GM12878 (cell line): ENCODE results near the gene TTLL13. TPM values are rescaled to one million over a fixed set of nuclear protein-coding genes. Genes with fewer than 3 reads are reported as not detected.

Source experiments
- BHLHE40 ChIP-seq, 2 experiments: fragments of 450-650 bp in 1 of 2; IDR thresholded peaks; 2 replicates each; pipeline ENCODE4 v1.6.1; 2011 to 2017; ENCODE audit warnings: low read depth in 2 of 2, borderline replicate concordance in 1 of 2, improper control_type of control experiment in 1 of 2, low read length in 1 of 2, mild to moderate bottlenecking in 1 of 2
- BMI1 ChIP-seq: fragments of 450-650 bp; IDR thresholded peaks from 2 replicates; pipeline ENCODE4 v1.6.1; 2016; ENCODE audit warnings: mild to moderate bottlenecking, moderate library complexity, borderline replicate concordance
- CHD1 ChIP-seq: IDR thresholded peaks from 2 replicates; pipeline ENCODE4 v1.6.1; 2012; ENCODE audit warnings: low read depth, low read length, improper control_type of control experiment
- DPF2 ChIP-seq: fragments of 450-650 bp; IDR thresholded peaks from 2 replicates; pipeline ENCODE4 v1.6.1; 2017; ENCODE audit warnings: mild to moderate bottlenecking
- EGR1 ChIP-seq, 2 experiments: IDR thresholded peaks; 1 replicate in 1 of 2; 2 replicates in 1 of 2; pipeline ENCODE4 v1.6.1; 2011 to 2012; ENCODE audit warnings: low read depth in 2 of 2, low read length in 2 of 2, borderline replicate concordance in 1 of 2, mild to moderate bottlenecking in 1 of 2, moderate library complexity in 1 of 2
- LARP7 ChIP-seq: fragments of 450-650 bp; IDR thresholded peaks from 2 replicates; pipeline ENCODE4 v1.6.1; 2017; ENCODE audit warnings: mild to moderate bottlenecking
- NR2C1 ChIP-seq: fragments of 450-650 bp; IDR thresholded peaks from 2 replicates; pipeline ENCODE4 v1.6.1; 2017; ENCODE audit warnings: antibody characterized with exemption, mild to moderate bottlenecking, moderate library complexity
- NRF1 ChIP-seq: conservative IDR thresholded peaks from 2 replicates; pipeline ENCODE4 v1.6.1; 2011; ENCODE audit warnings: mild to moderate bottlenecking, low read depth, low read length, improper control_type of control experiment
- RBBP5 ChIP-seq: fragments of 200-600 bp; sonication (generic); conservative IDR thresholded peaks from 2 replicates; pipeline ENCODE4 v1.6.1; 2016
- STAT3 ChIP-seq: IDR thresholded peaks from 2 replicates; pipeline ENCODE4 v1.6.1; 2011; ENCODE audit warnings: low read depth, low read length, improper control_type of control experiment
- YBX1 ChIP-seq: fragments of 450-650 bp; IDR thresholded peaks from 2 replicates; pipeline ENCODE4 v1.6.1; 2016; ENCODE audit warnings: antibody characterized with exemption
- polyA plus RNA-seq, 11 experiments: library from polyadenylated mRNA; depleted of rRNA in 4 of 11; unstranded in 6 of 11; stranded (reverse) in 5 of 11; fragments of >200 nt; fragmentation: Nextera tagmentation in 4 of 11; fragmentation: Illumina TruSeq in 1 of 11; extraction: Ambion mirVana in 4 of 11; extraction: Trizol in 1 of 11; gene quantifications; 1 replicate in 1 of 11; 2 replicates in 10 of 11; pipeline versions ENCODE4 v1.2.1 to v1.2.3, GENCODE V29; 2011 to 2016; ENCODE audit warnings: inconsistent platforms in 2 of 11, missing spikeins in 2 of 11, low read depth in 1 of 11
- total RNA-seq, 4 experiments: library from RNA; depleted of rRNA in 3 of 4; stranded (reverse); fragments of >200 nt in 3 of 4; fragmentation: Illumina TruSeq in 1 of 4; extraction: Trizol in 1 of 4; gene quantifications; 2 replicates each; pipeline versions ENCODE4 v1.2.1 to v1.2.3, GENCODE V29; 2013 to 2021
- TF ChIP-seq, protein P1 (sequence below): fragments of 450-650 bp; IDR thresholded peaks from 2 replicates; pipeline ENCODE4 v1.6.1; 2018; ENCODE audit warnings: borderline replicate concordance, mild to moderate bottlenecking; ENCODE audit not compliant: partially characterized antibody
- TF ChIP-seq, protein P2 (sequence below): fragments of 150-350 bp; IDR thresholded peaks from 2 replicates; pipeline ENCODE4 v1.6.1; 2014; ENCODE audit warnings: mild to moderate bottlenecking, low read depth, low read length
- TF ChIP-seq, protein P3 (sequence below): IDR thresholded peaks from 2 replicates; pipeline ENCODE4 v1.6.1; 2011; ENCODE audit warnings: mild to moderate bottlenecking, low read depth, low read length, moderate library complexity; ENCODE audit not compliant: insufficient replicate concordance
- TF ChIP-seq, protein P4 (sequence below): fragments of 450-650 bp; IDR thresholded peaks from 2 replicates; pipeline ENCODE4 v1.6.1; 2017; ENCODE audit warnings: mild to moderate bottlenecking, moderate library complexity
- TF ChIP-seq, protein P5 (sequence below): IDR thresholded peaks from 2 replicates; pipeline ENCODE4 v1.6.1; 2012; ENCODE audit warnings: improper control_type of control experiment, low read depth, low read length; ENCODE audit not compliant: insufficient replicate concordance

The TTLL13 gene
- total and polyA plus RNA-seq, 10 of the 15 experiments (the other 5 are each of a cell fraction or from before 2014, with no cell fraction given) = 0.03 to 0.32 (median 0.13) TPM; not detected in 1

- TF ChIP-seq, protein P1, sequence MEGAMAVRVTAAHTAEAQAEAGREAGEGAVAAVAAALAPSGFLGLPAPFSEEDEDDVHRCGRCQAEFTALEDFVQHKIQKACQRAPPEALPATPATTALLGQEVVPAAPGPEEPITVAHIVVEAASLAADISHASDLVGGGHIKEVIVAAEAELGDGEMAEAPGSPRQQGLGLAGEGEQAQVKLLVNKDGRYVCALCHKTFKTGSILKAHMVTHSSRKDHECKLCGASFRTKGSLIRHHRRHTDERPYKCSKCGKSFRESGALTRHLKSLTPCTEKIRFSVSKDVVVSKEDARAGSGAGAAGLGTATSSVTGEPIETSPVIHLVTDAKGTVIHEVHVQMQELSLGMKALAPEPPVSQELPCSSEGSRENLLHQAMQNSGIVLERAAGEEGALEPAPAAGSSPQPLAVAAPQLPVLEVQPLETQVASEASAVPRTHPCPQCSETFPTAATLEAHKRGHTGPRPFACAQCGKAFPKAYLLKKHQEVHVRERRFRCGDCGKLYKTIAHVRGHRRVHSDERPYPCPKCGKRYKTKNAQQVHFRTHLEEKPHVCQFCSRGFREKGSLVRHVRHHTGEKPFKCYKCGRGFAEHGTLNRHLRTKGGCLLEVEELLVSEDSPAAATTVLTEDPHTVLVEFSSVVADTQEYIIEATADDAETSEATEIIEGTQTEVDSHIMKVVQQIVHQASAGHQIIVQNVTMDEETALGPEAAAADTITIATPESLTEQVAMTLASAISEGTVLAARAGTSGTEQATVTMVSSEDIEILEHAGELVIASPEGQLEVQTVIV = no peak
- TF ChIP-seq, protein P2, sequence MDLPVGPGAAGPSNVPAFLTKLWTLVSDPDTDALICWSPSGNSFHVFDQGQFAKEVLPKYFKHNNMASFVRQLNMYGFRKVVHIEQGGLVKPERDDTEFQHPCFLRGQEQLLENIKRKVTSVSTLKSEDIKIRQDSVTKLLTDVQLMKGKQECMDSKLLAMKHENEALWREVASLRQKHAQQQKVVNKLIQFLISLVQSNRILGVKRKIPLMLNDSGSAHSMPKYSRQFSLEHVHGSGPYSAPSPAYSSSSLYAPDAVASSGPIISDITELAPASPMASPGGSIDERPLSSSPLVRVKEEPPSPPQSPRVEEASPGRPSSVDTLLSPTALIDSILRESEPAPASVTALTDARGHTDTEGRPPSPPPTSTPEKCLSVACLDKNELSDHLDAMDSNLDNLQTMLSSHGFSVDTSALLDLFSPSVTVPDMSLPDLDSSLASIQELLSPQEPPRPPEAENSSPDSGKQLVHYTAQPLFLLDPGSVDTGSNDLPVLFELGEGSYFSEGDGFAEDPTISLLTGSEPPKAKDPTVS = no peak
- TF ChIP-seq EGR1 (IDR thresholded peaks at IDR 0.05; ENCODE audit: borderline replicate concordance in 1 of 2, low read depth in 2 of 2, low read length in 2 of 2) (peak in 1 of 2 experiments; percentile 45; a peak in 1 of 3 replicates), BHLHE40 (IDR thresholded peaks at IDR 0.05; ENCODE audit: borderline replicate concordance in 1 of 2, low read depth in 2 of 2, low read length in 1 of 2) (peak in 1 of 2 experiments; percentile 11; a peak in 1 of 4 replicates), BMI1 (no peak), CHD1 (no peak), NR2C1 (no peak), DPF2 (peak; percentile 47; the same call in 1 of the 2 replicates), YBX1 (no peak), STAT3 (no peak), NRF1 (no peak), RBBP5 (no peak), LARP7 (no peak)
- TF ChIP-seq, protein P3, sequence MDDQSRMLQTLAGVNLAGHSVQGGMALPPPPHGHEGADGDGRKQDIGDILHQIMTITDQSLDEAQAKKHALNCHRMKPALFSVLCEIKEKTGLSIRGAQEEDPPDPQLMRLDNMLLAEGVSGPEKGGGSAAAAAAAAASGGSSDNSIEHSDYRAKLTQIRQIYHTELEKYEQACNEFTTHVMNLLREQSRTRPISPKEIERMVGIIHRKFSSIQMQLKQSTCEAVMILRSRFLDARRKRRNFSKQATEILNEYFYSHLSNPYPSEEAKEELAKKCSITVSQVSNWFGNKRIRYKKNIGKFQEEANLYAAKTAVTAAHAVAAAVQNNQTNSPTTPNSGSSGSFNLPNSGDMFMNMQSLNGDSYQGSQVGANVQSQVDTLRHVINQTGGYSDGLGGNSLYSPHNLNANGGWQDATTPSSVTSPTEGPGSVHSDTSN = no peak
- TF ChIP-seq, protein P4, sequence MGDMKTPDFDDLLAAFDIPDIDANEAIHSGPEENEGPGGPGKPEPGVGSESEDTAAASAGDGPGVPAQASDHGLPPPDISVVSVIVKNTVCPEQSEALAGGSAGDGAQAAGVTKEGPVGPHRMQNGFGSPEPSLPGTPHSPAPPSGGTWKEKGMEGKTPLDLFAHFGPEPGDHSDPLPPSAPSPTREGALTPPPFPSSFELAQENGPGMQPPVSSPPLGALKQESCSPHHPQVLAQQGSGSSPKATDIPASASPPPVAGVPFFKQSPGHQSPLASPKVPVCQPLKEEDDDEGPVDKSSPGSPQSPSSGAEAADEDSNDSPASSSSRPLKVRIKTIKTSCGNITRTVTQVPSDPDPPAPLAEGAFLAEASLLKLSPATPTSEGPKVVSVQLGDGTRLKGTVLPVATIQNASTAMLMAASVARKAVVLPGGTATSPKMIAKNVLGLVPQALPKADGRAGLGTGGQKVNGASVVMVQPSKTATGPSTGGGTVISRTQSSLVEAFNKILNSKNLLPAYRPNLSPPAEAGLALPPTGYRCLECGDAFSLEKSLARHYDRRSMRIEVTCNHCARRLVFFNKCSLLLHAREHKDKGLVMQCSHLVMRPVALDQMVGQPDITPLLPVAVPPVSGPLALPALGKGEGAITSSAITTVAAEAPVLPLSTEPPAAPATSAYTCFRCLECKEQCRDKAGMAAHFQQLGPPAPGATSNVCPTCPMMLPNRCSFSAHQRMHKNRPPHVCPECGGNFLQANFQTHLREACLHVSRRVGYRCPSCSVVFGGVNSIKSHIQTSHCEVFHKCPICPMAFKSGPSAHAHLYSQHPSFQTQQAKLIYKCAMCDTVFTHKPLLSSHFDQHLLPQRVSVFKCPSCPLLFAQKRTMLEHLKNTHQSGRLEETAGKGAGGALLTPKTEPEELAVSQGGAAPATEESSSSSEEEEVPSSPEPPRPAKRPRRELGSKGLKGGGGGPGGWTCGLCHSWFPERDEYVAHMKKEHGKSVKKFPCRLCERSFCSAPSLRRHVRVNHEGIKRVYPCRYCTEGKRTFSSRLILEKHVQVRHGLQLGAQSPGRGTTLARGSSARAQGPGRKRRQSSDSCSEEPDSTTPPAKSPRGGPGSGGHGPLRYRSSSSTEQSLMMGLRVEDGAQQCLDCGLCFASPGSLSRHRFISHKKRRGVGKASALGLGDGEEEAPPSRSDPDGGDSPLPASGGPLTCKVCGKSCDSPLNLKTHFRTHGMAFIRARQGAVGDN = no peak
- TF ChIP-seq, protein P5, sequence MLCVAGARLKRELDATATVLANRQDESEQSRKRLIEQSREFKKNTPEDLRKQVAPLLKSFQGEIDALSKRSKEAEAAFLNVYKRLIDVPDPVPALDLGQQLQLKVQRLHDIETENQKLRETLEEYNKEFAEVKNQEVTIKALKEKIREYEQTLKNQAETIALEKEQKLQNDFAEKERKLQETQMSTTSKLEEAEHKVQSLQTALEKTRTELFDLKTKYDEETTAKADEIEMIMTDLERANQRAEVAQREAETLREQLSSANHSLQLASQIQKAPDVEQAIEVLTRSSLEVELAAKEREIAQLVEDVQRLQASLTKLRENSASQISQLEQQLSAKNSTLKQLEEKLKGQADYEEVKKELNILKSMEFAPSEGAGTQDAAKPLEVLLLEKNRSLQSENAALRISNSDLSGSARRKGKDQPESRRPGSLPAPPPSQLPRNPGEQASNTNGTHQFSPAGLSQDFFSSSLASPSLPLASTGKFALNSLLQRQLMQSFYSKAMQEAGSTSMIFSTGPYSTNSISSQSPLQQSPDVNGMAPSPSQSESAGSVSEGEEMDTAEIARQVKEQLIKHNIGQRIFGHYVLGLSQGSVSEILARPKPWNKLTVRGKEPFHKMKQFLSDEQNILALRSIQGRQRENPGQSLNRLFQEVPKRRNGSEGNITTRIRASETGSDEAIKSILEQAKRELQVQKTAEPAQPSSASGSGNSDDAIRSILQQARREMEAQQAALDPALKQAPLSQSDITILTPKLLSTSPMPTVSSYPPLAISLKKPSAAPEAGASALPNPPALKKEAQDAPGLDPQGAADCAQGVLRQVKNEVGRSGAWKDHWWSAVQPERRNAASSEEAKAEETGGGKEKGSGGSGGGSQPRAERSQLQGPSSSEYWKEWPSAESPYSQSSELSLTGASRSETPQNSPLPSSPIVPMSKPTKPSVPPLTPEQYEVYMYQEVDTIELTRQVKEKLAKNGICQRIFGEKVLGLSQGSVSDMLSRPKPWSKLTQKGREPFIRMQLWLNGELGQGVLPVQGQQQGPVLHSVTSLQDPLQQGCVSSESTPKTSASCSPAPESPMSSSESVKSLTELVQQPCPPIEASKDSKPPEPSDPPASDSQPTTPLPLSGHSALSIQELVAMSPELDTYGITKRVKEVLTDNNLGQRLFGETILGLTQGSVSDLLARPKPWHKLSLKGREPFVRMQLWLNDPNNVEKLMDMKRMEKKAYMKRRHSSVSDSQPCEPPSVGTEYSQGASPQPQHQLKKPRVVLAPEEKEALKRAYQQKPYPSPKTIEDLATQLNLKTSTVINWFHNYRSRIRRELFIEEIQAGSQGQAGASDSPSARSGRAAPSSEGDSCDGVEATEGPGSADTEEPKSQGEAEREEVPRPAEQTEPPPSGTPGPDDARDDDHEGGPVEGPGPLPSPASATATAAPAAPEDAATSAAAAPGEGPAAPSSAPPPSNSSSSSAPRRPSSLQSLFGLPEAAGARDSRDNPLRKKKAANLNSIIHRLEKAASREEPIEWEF = no peak
Observed at GRCh38 chr15:90306560-90306959, 57.2 kb downstream of the TTLL13 start (continued).
